ENCODE measurements around the gene HS3ST3A1. TPM values are rescaled to one million over a fixed set of nuclear protein-coding genes. Genes with fewer than 3 reads are reported as not detected.

The HS3ST3A1 gene
- total RNA-seq, 6 experiments from 2014 or later = 4.0 to 10.1 (median 5.1) TPM

GRCh38 chr17:13569398-13570123 lies 32.2 kb downstream of the HS3ST3A1 start:
- 59% methylated on average over 6 of the region's 7 CpGs for WGBS (ENCODE audit: insufficient coverage, low coverage, low lambda C conversion rate, missing lambda C conversion rate)

GRCh38 chr17:13568582-13569397 lies 32.9 kb downstream of the HS3ST3A1 start:
- WGBS (ENCODE audit: insufficient coverage, low coverage, low lambda C conversion rate, missing lambda C conversion rate) = 77% methylated on average over 7 of the region's 7 CpGs
- ATAC-seq (no peak), DNase-seq (no peak)
- Histone ChIP-seq H3K9me3 (no peaks in the 10 kb centered on the region), H3K27ac (no peak overlapping the region), H3K4me3 (no peak overlapping the region), H3K36me3 (no peaks in the 10 kb centered on the region), H3K4me1 (no peaks in the 10 kb centered on the region), H3K27me3 (no peaks in the 10 kb centered on the region)
- intact Hi-C loops (cut with DNase I) = no loop called here
- no peak for TF ChIP-seq CTCF (IDR thresholded peaks at IDR 0.05)
- no peak for TF ChIP-seq POLR2A (IDR thresholded peaks at IDR 0.05)

More at GRCh38 chr17:13569398-13570123, 32.2 kb downstream of the HS3ST3A1 start:
- intact Hi-C loops (cut with DNase I) = no loop called here
- H3K9me3 ChIP-seq = no peaks in the 10 kb centered on the region
- no peak overlapping the region for H3K27ac ChIP-seq
- no peak overlapping the region for H3K4me3 ChIP-seq
- H3K4me1 ChIP-seq = no peaks in the 10 kb centered on the region
- H3K36me3 ChIP-seq = no peaks in the 10 kb centered on the region
- no peaks in the 10 kb centered on the region for H3K27me3 ChIP-seq
- DNase-seq (no peak), ATAC-seq (no peak)
- TF ChIP-seq CTCF (IDR thresholded peaks at IDR 0.05) (no peak), POLR2A (IDR thresholded peaks at IDR 0.05) (no peak)

GRCh38 chr17:13563866-13564265 lies 37.9 kb downstream of the HS3ST3A1 start:
- H3K27me3 ChIP-seq = no peaks in the 10 kb centered on the region
- H3K4me3 ChIP-seq = no peak overlapping the region
- WGBS (ENCODE audit: insufficient coverage, low coverage, low lambda C conversion rate, missing lambda C conversion rate) = 38% methylated on average over 3 of the region's 3 CpGs
- peak in 2 of 4 donors; percentile 27 for ATAC-seq
- H3K27ac ChIP-seq = no peak overlapping the region
- H3K4me1 ChIP-seq = no peaks in the 10 kb centered on the region
- no peaks in the 10 kb centered on the region for H3K36me3 ChIP-seq
- DNase-seq = no peak
- H3K9me3 ChIP-seq = no peaks in the 10 kb centered on the region
- TF ChIP-seq POLR2A (IDR thresholded peaks at IDR 0.05) (no peak), CTCF (IDR thresholded peaks at IDR 0.05) (no peak)
- intact Hi-C loops (cut with DNase I) = no loop called here

GRCh38 chr17:13562271-13562800 lies 39.4 kb downstream of the HS3ST3A1 start:
- no peaks in the 10 kb centered on the region for H3K9me3 ChIP-seq
- intact Hi-C loops (cut with DNase I) = no loop called here
- 45% methylated on average over 12 of the region's 13 CpGs for WGBS (ENCODE audit: insufficient coverage, low coverage, low lambda C conversion rate, missing lambda C conversion rate)
- H3K27ac ChIP-seq = no peak overlapping the region
- no peak overlapping the region for H3K4me3 ChIP-seq
- ATAC-seq (no peak), DNase-seq (no peak)
- TF ChIP-seq POLR2A (IDR thresholded peaks at IDR 0.05) (no peak), CTCF (IDR thresholded peaks at IDR 0.05) (no peak)
- H3K27me3 ChIP-seq = no peaks in the 10 kb centered on the region
- no peaks in the 10 kb centered on the region for H3K4me1 ChIP-seq
- no peaks in the 10 kb centered on the region for H3K36me3 ChIP-seq
